Glomerular endothelial cell (primary cell): ENCODE measurements around the gene ATP6V1C2. TPM values are rescaled to one million over a fixed set of nuclear protein-coding genes. Genes with fewer than 3 reads are reported as not detected.
"Not testable (repeated sequence)": the region's sequence is repeated elsewhere in the genome, so short reads cannot be mapped to it uniquely, and the experiment has no call there.

Experiments used
- DNase-seq: peaks from one replicate; pipeline ENCODE4 v3.0.0-alpha.2; 2011; ENCODE audit warnings: low read depth, low spot score; ENCODE audit errors: extremely low read depth
- total RNA-seq: library from RNA; depleted of rRNA; stranded (reverse); fragments of >200 nt; gene quantifications from 2 replicates; pipeline ENCODE4 v1.2.3, GENCODE V29; 2015

ATP6V1C2 gene
- total RNA-seq, 1 donor from 2014 or later, result not detected

- no peak for DNase-seq
Observed at GRCh38 chr2:10783421-10783820, 62.0 kb downstream of the ATP6V1C2 start.

- no peak for DNase-seq
Observed at GRCh38 chr2:10784719-10785118, 63.3 kb downstream of the ATP6V1C2 start.

GRCh38 chr2:10785260-10785659 lies 63.8 kb downstream of the ATP6V1C2 start:
- no peak for DNase-seq

GRCh38 chr2:10786240-10786982 lies 65.0 kb downstream of the ATP6V1C2 start:
- DNase-seq, result no peak

- no peak for DNase-seq
Observed at GRCh38 chr2:10787176-10787968, 65.9 kb downstream of the ATP6V1C2 start.

GRCh38 chr2:10788855-10789254 lies 67.4 kb downstream of the ATP6V1C2 start:
- no peak for DNase-seq

- DNase-seq, result no peak
Observed at GRCh38 chr2:10790228-10790973, 69.0 kb downstream of the ATP6V1C2 start.

- no peak for DNase-seq
Observed at GRCh38 chr2:10792001-10792634, 70.7 kb downstream of the ATP6V1C2 start.

- DNase-seq, result no peak
Observed at GRCh38 chr2:10792660-10793400, 71.4 kb downstream of the ATP6V1C2 start.

GRCh38 chr2:10793816-10794215 lies 72.4 kb downstream of the ATP6V1C2 start:
- no peak for DNase-seq

- no peak for DNase-seq
Observed at GRCh38 chr2:10794876-10795275, 73.4 kb downstream of the ATP6V1C2 start.

- DNase-seq, result no peak
Observed at GRCh38 chr2:10795508-10796046, 74.1 kb downstream of the ATP6V1C2 start.

GRCh38 chr2:10796703-10797102 lies 75.3 kb downstream of the ATP6V1C2 start:
- DNase-seq, result no peak

GRCh38 chr2:10798783-10799182 lies 77.4 kb downstream of the ATP6V1C2 start:
- DNase-seq, result no peak

GRCh38 chr2:10800163-10800562 lies 78.7 kb downstream of the ATP6V1C2 start:
- no peak for DNase-seq

- no peak for DNase-seq
Observed at GRCh38 chr2:10802657-10803056, 81.2 kb downstream of the ATP6V1C2 start.

GRCh38 chr2:10805990-10806389 lies 84.6 kb downstream of the ATP6V1C2 start:
- DNase-seq, result not testable (repeated sequence)

- DNase-seq, result no peak
Observed at GRCh38 chr2:10806543-10806942, 85.1 kb downstream of the ATP6V1C2 start.

GRCh38 chr2:10810202-10811161 lies 89.1 kb downstream of the ATP6V1C2 start:
- DNase-seq, result no peak
